ENCODE measurements around the gene TBC1D22A.

The TBC1D22A gene

DNA sequence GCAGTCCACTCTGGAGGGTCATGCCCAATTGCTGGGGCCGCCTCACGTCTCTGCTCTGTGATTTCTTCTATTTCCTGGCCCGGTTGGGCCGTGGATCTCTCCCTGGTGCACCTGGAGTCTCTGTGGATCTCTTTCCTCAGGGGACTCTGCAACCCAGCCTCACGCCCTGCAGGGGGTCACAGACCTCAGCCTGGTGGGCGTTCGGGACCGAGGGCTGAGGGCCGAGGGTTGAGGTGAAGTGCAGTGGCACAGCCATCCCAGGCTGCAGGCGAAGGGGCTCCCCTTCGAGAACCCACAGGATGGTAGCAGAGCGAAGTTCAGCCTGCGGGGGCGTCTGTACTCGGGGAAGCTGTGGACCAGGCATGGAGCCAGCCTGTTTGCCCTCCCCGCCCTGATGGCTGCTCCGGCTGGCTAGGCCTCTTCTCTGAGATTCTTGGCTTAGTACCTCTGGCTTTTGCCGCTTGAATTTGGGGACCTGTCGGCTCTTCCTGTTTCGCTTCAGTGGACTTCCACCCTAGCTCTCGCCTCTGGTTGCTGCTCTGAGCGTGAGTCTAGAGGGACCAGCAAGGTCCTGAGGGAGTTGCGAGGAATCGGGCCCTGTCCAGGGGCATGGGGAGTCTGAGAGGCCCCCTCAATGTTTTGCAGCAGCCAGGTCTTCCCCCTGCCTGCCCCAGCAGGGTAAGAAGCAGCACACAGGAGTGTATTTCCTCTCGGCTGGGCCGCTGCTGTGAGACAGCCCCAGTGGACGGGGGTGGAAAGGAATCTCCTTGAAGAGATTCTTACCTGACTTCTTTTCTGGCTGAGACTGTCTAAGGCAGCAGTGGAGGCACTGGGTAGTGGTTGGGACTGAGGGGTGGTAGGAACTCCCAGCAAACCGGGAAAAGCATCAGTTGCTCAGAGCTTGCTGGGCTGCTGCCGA, 140.8 kb downstream of the TBC1D22A start:
- DNase-seq (ENCODE audit: low read depth in 2 of 3, low spot score in 2 of 3), result no peak

DNA sequence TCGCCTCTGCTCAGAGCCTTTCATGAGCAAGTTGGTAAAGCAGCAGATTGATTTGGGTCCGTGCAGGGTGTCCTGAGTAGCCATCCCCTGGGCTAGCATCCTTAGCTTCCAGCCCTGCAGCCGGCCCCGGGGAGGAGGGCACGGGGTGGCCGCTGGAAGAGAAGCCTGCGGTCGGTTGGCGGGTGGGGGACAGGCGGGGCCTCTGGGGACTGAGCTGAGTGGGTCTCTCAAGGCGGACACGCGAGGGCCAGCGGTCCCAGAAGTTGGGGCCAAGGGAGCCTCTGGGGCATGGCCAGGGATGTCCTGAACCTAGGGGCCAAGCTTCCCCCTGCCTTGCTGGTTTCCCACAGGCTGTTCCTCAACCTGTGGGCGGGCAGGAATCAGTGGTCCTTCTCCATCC, 143.0 kb downstream of the TBC1D22A start:
- DNase-seq (ENCODE audit: low read depth in 2 of 3, low spot score in 2 of 3), result no peak

DNA sequence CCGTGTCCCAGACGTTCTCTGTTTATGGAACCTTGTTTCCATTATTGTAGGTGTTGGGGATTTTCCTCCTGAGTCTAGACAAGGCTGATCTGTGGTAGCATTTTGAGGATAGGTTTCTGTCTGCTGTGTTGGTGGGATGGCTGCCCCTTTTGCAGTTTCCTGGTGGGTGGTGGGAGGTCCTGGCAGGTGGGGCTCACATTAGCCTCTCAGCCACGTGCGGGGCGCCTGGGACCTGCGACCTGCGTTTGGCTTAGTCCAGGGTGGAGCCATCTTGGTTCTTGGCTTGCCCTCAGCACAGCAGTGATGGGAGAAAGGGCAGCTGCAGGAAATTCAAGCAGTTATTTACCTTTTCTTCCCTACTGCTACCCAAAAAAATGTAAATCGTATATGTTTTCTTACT, 143.4 kb downstream of the TBC1D22A start:
- DNase-seq (ENCODE audit: low read depth in 2 of 3, low spot score in 2 of 3), result no peak

DNA sequence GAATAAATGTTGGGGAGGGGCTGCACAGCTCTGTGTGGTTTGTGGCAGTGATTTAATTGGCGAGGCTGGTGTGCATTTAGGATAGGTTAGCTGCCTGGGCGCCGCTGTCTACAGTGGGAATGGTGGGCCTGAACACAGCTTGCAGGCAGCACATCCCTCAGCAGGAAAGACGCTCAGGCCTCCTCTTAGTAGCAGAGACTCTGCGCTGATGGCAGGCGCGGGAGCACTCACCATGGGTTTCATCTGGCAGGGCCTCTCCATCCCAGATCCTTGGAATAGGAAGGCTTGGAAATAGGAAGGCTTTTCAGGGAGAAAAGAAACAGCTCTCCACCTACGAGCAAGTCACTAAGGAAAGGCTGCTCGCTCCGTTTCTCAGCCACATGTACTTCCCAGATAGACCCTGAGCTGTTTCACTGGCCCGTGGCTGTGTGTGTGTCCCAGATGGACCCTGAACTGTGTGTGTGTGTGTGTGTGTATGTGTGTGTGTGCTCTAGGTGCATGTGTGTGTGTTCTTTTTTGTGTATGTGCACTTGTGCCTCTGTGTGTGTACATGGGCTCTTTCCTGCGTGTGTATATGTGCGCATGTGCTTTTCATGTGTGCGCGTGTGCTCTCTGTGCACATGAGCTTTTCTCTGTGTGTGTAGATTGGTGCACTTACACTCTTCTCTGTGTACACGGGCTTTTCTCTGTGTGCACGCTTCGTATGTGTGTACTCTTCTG, 144.0 kb downstream of the TBC1D22A start:
- no peak for DNase-seq (ENCODE audit: low read depth in 2 of 3, low spot score in 2 of 3)

DNA sequence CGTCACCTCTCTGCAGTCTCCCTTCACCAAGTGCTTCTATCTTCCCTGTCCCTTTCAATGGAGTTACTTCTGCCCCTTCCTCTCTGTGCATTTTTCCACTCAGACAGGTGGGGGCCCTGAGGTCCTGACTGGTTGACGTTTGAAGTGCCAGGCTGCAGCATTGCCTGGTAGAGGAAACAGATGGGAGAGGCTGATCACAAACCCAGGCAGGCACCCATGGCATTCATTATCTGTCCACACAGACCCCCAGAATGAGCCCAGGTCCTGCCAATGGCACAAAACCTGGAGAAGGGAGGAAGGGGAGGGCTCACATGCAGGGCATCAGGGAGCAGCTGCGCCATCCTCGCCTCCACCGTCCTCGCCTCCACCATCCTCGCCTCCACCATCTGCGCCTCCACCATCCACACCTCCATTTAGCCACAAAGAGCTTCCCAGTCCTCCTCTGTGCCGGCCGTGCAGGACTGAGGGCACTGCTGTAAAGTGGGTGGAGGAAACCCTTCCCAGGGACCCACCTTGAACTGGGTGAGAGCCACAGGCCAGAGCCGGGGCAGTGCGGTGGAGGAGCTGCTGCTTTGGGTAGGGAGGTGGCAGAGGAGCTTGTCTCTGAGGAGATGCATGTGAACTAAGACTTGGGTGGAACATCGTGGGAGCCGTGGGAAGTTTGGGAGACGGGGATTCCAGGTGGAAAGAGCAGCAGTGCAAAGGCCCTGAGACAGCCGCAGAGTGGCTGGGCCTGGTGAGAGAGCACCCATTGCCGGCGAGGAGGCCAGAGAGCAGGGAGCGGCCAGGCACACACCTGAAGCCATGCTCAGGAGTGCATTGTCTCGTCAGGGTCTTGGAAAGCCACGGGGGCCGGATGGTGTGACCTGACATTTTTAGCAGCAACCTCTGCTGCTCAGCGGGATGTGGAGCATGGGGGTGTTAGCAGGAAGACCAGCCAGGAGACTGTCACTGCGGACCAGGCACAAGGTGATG, 145.1 kb downstream of the TBC1D22A start:
- no peak for DNase-seq (ENCODE audit: low read depth in 2 of 3, low spot score in 2 of 3)

DNA sequence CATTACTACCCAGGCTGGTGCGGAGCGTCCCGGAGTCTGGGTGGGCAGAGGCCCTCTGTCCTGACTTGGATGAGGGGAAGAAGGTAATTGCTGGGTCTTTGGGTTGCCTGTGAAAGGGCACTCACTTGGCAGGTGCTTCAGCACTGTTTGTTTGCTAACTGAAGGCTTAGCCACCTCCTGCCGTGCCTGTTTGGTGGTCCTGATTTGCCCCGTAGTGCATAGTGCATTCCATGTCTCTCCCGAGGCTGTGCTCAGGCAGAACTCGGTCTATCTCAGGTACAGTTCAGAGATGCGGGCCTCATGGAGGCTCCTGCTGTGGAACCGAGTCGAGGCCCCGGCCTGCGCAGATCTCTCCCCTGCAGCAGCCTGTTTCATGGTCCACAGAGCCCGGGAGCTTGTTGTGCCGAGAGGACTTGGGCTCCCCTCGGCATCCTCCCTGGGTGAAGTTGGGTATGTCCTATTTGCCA, 146.2 kb downstream of the TBC1D22A start:
- DNase-seq (ENCODE audit: low read depth in 2 of 3, low spot score in 2 of 3), result no peak

DNA sequence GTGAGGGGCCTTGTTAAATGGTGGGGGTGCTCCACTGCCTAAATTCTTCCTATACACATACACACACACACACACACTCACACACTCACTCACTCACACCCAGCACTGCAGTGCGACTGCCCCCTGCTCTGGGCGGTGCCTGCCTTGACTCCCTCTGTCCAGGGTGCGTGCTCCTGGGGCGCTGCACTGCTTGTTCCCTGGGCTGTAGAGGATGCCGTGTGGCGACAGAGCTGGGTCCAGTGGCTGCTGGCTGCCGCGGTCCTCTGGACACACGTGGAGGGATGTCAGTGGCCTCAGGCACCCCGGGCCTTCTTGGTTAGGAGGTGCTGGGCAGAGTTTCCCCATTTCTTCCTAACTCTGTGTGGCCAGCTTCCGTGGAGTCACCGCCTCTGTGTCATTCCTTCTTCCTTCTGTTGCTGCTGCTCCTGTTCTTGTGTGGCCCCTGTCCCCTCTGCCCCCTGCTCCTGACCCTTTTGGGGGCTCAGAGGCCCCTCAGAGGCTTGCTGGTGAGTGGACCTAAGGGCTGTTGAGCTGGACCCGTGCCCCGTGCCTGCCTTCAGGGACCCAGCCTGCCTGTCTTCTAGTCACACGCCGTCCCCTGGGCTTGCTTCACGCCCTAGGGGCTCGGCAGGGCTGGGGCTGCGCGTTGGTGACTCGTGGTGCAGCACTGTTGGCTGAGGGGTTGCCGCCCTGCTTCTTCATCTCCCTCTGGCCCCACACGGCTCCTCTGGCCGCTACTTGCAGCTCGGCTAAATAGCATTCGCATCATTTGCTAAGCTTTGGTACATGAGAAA, 147.0 kb downstream of the TBC1D22A start:
- DNase-seq (ENCODE audit: low read depth in 2 of 3, low spot score in 2 of 3), result no peak

DNA sequence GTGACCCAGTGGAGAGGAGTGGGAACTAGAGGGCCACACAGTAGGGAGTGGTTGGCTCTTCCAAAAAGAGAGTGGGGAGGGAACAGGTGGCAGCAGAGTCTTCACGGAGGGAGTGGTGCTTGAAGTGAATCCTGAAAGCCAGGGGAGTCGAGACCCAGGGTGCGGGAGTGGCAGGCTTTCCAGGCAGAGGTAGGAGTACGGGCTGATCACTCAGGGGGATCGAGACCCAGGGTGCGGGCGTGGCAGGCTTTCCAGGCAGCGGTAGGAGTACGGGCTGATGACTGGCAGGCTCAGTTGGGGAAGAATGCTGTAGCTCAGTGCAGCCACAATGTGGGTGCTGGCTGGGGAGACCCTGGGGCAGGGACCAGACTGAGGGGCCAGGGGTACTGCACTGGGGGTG, 148.2 kb downstream of the TBC1D22A start:
- DNase-seq (ENCODE audit: low read depth in 2 of 3, low spot score in 2 of 3), result no peak

DNA sequence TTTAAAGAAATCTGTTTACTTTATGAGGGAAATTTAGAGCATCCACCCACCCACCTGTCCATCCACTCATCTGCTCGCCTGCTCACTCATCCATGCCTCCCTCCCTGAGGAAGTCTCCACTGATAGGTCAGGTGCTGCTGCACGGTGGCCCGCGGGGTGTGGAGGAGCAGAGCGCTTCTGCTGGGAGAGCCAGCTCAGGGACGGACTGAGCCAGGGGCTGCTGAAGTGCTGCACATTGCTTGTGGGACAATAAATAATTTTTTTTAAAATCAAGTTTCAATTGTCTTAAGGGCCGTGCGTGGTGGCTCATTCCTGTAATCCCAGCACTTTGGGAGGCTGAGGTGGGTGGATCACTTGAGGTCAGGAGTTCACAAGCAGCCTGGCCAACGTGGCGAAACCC, 148.9 kb downstream of the TBC1D22A start:
- DNase-seq (ENCODE audit: low read depth in 2 of 3, low spot score in 2 of 3), result no peak

DNA sequence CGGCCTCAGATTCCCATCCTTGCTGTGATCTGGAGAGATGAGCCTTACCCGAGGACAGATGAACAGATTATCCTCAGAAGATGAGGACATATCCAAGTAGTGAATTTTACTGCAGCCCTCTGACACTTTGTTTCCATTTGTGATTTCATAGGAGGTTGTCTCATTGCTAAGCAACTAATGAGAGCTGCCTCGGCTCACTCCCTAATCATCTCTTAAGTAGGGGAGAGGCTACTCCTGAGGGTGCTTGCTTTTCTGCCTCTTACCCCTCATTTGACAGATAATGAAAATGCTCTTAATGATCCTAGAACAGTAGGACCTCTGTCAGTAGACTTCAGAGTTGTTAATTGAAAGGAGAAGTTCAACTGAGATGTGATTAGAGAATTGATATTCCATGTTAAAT, 150.9 kb downstream of the TBC1D22A start:
- DNase-seq (ENCODE audit: low read depth in 2 of 3, low spot score in 2 of 3), result no peak

DNA sequence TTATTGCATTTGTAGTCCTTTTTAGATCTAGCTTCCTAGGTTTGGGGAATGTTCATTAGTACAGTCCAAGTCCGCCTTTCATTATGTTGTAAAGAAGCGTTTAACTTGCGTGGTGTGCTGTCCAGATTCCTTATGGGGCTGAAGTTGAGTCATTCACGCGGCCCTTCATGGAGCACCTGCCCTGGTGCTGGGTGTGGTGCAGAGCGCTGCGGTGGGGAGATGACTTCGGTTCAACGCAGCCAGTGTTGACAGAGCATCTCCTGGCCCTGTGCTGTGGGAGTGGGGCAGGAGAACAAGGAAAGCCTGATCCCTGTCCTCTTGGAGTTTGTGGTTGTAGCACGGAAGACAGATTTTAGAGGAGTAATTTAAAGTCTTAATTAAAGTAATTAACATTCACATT, 152.0 kb downstream of the TBC1D22A start:
- DNase-seq (ENCODE audit: low read depth in 2 of 3, low spot score in 2 of 3), result no peak

DNA sequence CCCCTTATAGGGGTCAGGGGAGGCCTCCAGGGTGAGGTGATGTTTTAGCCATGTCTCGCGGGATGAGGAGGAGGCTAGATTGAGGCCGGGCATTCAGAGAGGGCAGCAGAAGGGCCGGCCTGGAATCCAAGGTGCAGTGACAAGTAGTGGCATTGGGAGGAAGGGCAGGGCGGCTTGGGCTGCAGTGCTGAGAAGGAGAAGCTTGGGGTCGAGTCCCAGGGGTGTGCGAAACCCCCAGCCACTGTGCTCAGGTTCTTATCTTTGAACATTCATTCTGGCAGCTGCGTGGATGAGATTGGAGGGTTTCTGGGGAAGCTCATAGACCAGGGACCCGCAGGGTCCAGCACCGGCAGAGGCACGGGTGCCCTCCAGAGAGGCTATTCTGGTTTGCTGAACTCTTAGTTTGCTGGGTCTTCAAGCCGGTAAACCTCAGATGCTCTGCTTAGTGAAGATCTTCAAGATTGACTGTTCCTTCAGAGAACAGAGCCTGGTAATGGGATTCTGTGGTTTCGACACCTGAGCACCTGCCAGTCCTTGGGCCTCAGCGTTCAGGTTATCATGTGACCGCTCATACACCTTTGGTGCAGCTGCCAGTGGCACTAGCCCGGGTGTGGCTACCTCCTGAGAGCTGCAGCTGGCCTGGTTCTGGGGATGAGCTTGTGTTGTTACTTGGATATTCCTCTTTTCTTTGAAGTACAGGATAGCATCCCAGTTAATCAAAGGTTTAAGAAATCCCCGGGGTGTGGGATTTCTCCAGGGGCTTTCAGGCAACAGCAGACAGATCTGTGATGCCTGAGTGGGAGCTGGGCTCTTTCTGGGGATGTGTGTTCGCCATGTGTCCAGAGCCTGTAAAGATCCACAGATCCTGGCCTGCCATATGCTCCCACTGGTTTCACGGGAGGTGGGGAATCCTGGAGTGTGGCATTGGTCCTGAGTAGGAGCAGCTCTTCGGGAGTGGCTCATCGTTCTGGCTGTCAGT, 152.8 kb downstream of the TBC1D22A start:
- DNase-seq (ENCODE audit: low read depth in 2 of 3, low spot score in 2 of 3), result no peak

DNA sequence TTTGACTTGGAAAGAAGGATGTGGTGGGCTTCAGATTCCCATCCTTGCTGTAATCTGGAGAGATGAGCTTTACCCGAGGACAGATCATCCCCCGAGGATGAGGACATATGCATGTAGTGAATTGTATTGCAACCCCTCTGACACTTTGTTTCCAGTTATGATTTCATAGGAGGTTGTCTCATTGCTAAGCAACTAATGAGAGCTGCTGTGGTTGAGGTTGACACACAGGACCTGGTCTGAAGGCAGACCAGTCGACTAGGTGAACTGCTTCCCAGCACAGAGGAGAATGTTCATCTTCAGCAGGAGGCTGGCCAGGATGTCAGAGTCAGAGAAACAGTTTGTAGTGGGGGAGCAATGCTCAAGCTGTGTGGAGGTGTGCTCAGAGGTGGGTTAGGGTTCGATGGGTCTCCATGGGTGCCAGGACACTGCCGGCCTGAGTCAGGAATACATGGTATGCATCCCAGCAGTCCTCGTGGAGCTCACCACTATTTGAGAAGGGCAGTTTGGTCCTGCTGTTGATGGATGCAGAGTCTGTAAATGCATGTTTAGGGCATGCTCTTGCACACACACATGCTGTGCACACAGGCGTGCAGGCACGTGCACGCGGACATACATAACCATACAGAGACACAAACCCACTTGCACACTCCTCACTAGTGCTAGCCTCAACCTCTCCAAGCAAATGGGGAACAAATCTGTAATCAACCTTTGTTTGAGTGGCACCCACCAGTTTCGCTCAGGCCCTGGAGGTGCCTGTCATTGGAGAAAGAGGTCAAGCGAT, 153.7 kb downstream of the TBC1D22A start:
- DNase-seq (ENCODE audit: low read depth in 2 of 3, low spot score in 2 of 3), result no peak

DNA sequence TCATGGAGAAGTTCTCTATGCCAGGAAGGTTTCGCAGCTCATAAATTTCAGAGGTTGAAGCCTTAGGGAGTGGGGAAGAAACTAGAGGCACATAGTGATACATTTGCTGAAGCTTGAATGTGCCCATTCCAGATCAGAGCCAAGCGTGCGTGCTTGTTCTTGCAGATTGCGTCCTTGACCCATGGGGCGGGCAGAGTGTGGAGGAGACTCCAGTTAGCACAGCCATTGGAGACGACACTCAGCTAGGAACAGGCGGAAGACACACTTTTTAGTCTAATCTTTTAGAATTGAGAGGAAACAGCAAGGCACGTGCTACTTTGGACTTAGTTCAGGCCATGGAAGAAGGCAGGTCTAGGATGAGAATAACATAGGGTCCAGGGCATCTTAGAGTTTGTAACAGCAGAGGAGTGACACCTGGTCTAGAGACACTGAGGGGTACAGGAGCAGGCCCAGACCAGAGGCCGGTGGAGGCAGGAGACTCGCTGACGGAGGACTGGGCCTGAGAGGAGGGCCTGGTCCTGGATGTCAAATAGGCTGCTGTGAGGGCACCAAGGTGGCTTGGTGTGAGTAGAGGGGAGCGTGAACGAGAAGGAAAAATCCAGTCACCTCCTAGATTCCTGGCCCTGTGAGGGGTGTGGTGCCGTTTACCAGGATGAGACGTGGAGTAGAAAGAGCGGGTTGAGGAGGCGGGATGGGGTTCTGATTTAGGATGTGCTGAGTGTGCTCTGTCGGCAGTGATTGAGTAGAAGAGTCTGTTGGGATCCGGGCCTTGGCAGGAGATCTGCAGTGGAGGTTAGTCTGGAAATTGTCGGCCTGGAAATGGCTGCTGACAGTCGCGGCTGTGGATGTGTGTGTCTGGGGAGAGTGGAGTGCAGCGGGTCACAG, 154.7 kb downstream of the TBC1D22A start:
- no peak for DNase-seq (ENCODE audit: low read depth in 2 of 3, low spot score in 2 of 3)

DNA sequence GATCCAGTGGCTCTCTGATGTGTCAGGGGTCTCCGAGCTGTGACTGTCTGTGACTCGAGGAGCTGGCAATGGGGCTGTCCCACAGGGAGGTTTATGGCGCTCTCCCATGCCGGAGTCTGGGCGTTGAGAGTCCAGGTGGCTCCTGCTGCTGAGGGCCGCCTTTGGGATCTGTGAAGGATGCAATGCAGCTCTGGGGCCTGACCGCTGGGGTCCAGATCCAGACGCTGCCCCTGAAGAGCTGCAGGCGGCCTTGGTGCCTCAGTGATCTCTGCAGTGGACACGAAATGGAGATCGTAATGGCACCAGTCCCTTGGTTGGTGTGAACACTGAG, 155.3 kb downstream of the TBC1D22A start:
- DNase-seq (ENCODE audit: low read depth in 2 of 3, low spot score in 2 of 3), result no peak

DNA sequence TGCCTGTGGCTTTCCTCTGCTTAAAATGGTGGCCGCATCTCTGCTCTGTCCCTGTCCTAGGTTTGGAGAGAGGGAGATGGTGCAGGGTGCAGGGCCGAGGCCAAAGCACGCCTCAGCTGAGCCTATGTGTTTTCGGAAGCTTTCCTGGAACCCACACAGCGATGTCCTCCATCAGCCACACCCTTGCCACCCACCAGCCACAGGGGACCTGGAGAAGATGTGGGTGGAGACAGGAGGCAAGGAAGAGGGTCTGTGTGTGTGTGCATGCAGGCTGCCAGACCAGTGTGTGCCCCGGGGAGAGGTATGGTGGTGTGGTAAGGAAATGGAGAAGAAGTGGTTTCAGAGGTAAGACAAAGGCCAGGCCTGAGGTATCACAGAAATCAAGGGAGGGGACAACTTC, 155.7 kb downstream of the TBC1D22A start:
- no peak for DNase-seq (ENCODE audit: low read depth in 2 of 3, low spot score in 2 of 3)

DNA sequence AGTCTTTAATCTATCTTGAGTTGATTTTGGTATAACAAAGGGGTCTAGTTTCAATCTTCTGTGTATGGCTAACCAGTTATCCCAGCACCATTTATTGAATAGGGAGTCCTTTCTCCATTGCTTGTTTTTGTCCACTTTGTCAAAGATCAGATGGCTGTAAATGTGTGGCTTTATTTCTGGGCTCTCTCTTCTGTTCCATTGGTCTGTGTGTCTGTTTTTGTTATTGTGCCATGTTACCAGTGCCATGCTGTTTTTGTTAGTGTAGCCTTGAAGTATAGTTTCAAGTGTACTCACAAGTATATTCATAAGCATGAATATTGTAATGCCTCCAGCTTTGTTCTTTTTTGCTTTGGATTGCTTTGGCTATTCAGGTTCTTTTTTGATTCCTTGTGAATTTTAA, 159.6 kb downstream of the TBC1D22A start:
- DNase-seq (ENCODE audit: low read depth in 2 of 3, low spot score in 2 of 3), result no peak

DNA sequence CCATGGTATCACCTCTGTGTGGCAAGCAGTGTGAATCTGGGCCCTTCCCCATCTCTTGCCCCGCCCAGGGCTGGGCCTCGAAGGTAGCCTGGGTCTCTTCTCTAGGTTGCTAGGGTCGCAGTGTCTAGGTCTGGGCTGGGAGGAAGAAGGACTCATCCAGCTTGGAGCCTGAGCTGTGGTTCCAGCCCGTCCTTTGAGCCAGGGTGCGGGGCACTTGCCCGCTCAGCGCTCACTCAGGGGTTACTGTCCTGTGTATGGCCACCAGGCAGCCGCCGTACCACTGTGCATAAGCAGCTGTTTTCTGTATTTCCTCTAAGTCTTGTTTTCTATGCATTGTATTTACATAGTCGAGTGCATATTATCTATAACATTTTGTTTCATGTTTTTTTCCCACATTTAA, 160.9 kb downstream of the TBC1D22A start:
- no peak for DNase-seq (ENCODE audit: low read depth in 2 of 3, low spot score in 2 of 3)

Data from activated CD8-positive, alpha-beta memory T cell treated with anti-CD3 and anti-CD28 coated beads for 48 hours (primary cell).